Endodermal cell (in vitro differentiated cells): Measurements from ENCODE around the gene GEMIN5. TPM values are rescaled to one million over a fixed set of nuclear protein-coding genes. Genes with fewer than 3 reads are reported as not detected.

Experiments used
- DNase-seq: peaks from one replicate; pipeline ENCODE4 v3.0.0-alpha.2; 2017
- H3K27ac ChIP-seq: 2 replicates; pipeline ENCODE4 v1.5.1; 2013; ENCODE audit warnings: mild to moderate bottlenecking, low read depth, low read length, moderate library complexity
- H3K27me3 ChIP-seq: 2 replicates; pipeline ENCODE4 v1.6.1; 2013; ENCODE audit warnings: mild to moderate bottlenecking, low read length, moderate library complexity; ENCODE audit not compliant: insufficient read depth, control insufficient read depth, poor library complexity, severe bottlenecking
- H3K36me3 ChIP-seq: 2 replicates; pipeline ENCODE4 v1.7.0; 2013; ENCODE audit warnings: mild to moderate bottlenecking, low read length, moderate library complexity; ENCODE audit not compliant: control insufficient read depth, insufficient read depth
- H3K4me1 ChIP-seq: one replicate; pipeline ENCODE4 v1.7.0; 2013; ENCODE audit warnings: low read length; ENCODE audit not compliant: control insufficient read depth, insufficient read depth
- H3K4me3 ChIP-seq: 2 replicates; pipeline ENCODE4 v1.5.1; 2013; ENCODE audit warnings: mild to moderate bottlenecking, low read length, moderate library complexity
- H3K9ac ChIP-seq: 2 replicates; pipeline ENCODE4 v1.6.1; 2013; ENCODE audit warnings: mild to moderate bottlenecking, low read length, moderate library complexity; ENCODE audit not compliant: poor library complexity, severe bottlenecking; ENCODE audit errors: extremely low read depth
- H3K9me3 ChIP-seq: 2 replicates; pipeline ENCODE4 v1.6.1; 2013; ENCODE audit warnings: mild to moderate bottlenecking, low read length, moderate library complexity; ENCODE audit not compliant: control insufficient read depth
- H3K27ac Mint-ChIP-seq: 2 replicates; pipeline ENCODE4 v1.8.0; 2020; ENCODE audit warnings: mixed read lengths
- H3K27me3 Mint-ChIP-seq: 2 replicates; pipeline ENCODE4 v1.8.0; 2021; ENCODE audit warnings: mild to moderate bottlenecking, mixed read lengths; ENCODE audit not compliant: insufficient read depth
- H3K36me3 Mint-ChIP-seq: 2 replicates; pipeline ENCODE4 v1.8.0; 2020; ENCODE audit warnings: low read depth, mixed read lengths
- H3K4me1 Mint-ChIP-seq: 2 replicates; pipeline ENCODE4 v1.8.0; 2020; ENCODE audit warnings: mixed read lengths
- H3K4me3 Mint-ChIP-seq: 2 replicates; pipeline ENCODE4 v1.8.0; 2020; ENCODE audit warnings: mild to moderate bottlenecking, moderate library complexity, mixed read lengths
- H3K9me3 Mint-ChIP-seq: 2 replicates; pipeline ENCODE4 v1.8.0; 2020; ENCODE audit warnings: mild to moderate bottlenecking, mixed read lengths
- WGBS, 2 experiments: methylation state at CpG; one replicate each; pipeline versions ENCODE4 v1.1.5 to v1.1.7; 2013; ENCODE audit warnings: missing lambda C conversion rate in 2 of 2, mixed read lengths in 1 of 2; ENCODE audit not compliant: insufficient coverage in 1 of 2, insufficient read length in 1 of 2; 5-methylcytosine and 5-hydroxymethylcytosine counted together
- total RNA-seq, 2 donors: library from RNA; stranded (reverse); fragmentation: NEBNext Ultra II Directional in 1 of 2; extraction: Animal tissue kit (Norgen Biotek cat#: 25700) in 1 of 2; gene quantifications; 2 replicates in 1 of 2; 3 replicates in 1 of 2; pipeline ENCODE4 v1.2.1, GENCODE V29; 2021
- TF ChIP-seq, protein P1 (sequence below): fragments of 200-600 bp; sonication (generic); conservative IDR thresholded peaks from 2 replicates; pipeline ENCODE4 v1.5.0; 2021; ENCODE audit warnings: antibody characterized with exemption, mild to moderate bottlenecking

Gene GEMIN5
- total RNA-seq, 2 donors from 2014 or later = 25.6 to 26.4 TPM

DNA sequence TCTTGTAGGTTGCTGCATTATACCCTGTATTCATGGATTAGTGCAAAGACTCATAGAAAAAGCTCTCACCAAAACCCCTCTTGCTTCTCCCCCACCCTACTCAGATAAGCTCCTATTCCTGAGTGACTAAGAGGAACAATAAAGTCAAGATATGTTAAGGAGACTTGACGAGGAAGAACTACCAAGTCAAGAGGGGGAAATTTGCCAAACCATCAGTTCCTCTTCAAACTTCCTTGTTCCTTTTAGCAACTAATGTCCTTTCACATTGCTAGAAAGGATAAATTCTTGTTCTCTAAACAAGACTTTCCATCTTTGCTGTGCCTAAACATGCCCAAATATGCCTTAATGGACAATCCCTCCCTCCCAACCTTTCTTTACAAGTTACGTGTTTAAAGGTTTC is 52.6 kb downstream of the GEMIN5 start:
- H3K4me1 ChIP-seq = no peaks in the 10 kb centered on the region
- TF ChIP-seq, protein P1, sequence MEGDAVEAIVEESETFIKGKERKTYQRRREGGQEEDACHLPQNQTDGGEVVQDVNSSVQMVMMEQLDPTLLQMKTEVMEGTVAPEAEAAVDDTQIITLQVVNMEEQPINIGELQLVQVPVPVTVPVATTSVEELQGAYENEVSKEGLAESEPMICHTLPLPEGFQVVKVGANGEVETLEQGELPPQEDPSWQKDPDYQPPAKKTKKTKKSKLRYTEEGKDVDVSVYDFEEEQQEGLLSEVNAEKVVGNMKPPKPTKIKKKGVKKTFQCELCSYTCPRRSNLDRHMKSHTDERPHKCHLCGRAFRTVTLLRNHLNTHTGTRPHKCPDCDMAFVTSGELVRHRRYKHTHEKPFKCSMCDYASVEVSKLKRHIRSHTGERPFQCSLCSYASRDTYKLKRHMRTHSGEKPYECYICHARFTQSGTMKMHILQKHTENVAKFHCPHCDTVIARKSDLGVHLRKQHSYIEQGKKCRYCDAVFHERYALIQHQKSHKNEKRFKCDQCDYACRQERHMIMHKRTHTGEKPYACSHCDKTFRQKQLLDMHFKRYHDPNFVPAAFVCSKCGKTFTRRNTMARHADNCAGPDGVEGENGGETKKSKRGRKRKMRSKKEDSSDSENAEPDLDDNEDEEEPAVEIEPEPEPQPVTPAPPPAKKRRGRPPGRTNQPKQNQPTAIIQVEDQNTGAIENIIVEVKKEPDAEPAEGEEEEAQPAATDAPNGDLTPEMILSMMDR = no peak
- no peaks in the 10 kb centered on the region for H3K27me3 ChIP-seq
- Mint-ChIP-seq H3K36me3 (peaks cover 79% of the 10 kb centered on the region), H3K9me3 (peaks cover 28% of the 10 kb centered on the region), H3K27ac (no peak overlapping the region), H3K4me1 (no peaks in the 10 kb centered on the region), H3K27me3 (no peaks in the 10 kb centered on the region), H3K4me3 (no peak overlapping the region)
- DNase-seq = no peak
- peak overlapping the region; percentile 42 for H3K4me3 ChIP-seq
- H3K9ac ChIP-seq = no peak overlapping the region
- WGBS, 2 experiments = 95 to 100% methylated on average over 1 to 2 of the region's 2 CpGs
- peaks cover 55% of the 10 kb centered on the region for H3K9me3 ChIP-seq
- no peak overlapping the region for H3K27ac ChIP-seq
- peaks cover 59% of the 10 kb centered on the region for H3K36me3 ChIP-seq

DNA sequence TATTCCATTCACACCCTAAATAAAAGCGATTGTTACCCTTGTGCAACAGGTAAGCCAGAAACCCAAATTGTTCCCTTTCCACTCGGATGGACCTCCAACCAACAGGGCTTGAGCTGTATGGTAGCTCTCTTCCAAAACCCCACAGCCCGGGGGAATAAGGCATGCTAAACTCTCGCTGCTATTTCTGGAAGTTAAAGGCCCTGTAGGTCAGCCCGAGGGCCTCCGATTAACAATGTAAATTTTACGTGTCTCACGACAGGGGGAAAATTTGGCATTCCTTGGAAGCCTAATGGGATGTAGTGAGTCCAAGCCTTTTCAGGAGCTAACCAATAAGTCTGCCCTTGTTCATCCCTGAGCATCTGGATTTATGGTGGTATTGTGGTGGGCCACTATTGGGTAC is 53.6 kb downstream of the GEMIN5 start:
- Histone ChIP-seq H3K4me3 (peak overlapping the region; percentile 42), H3K27ac (no peak overlapping the region), H3K27me3 (no peaks in the 10 kb centered on the region), H3K4me1 (no peaks in the 10 kb centered on the region), H3K9me3 (peaks cover 62% of the 10 kb centered on the region), H3K36me3 (peaks cover 50% of the 10 kb centered on the region), H3K9ac (no peak overlapping the region)
- H3K4me3 Mint-ChIP-seq = no peak overlapping the region
- no peak overlapping the region for H3K27ac Mint-ChIP-seq
- peak; percentile 61 for DNase-seq
- H3K36me3 Mint-ChIP-seq = peaks cover 81% of the 10 kb centered on the region
- TF ChIP-seq, protein P1 = no peak
- H3K27me3 Mint-ChIP-seq = no peaks in the 10 kb centered on the region
- 94 to 97% methylated on average over 8 of the region's 8 CpGs for WGBS, 2 experiments
- H3K9me3 Mint-ChIP-seq = peaks cover 36% of the 10 kb centered on the region
- H3K4me1 Mint-ChIP-seq = no peaks in the 10 kb centered on the region

DNA sequence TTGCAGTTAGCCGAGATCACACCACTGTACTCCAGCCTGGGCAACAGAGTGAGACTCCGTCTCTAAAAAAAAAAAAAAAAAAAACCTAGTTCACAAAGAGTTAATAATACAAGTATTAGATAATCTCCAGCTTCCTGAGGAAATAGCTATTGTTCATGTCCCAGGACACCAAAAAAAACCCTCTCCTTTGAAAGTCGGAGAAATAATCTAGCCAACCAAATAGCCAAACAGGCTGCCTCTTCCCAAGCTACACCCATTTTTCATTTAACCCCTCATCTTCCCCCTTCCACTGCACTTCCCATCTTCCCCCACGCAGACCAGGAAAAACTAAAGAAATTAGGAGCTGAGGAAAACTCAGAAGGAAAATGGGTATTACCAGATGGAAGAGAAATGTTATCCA is 56.0 kb downstream of the GEMIN5 start:
- Mint-ChIP-seq H3K4me3 (no peak overlapping the region), H3K4me1 (no peaks in the 10 kb centered on the region), H3K36me3 (peaks cover 75% of the 10 kb centered on the region), H3K27me3 (no peaks in the 10 kb centered on the region), H3K9me3 (peaks cover 49% of the 10 kb centered on the region), H3K27ac (no peak overlapping the region)
- Histone ChIP-seq H3K4me3 (no peak overlapping the region), H3K9me3 (peaks cover 63% of the 10 kb centered on the region), H3K4me1 (no peaks in the 10 kb centered on the region), H3K27ac (no peak overlapping the region), H3K27me3 (no peaks in the 10 kb centered on the region), H3K36me3 (peaks cover 32% of the 10 kb centered on the region), H3K9ac (no peak overlapping the region)
- WGBS, 2 experiments = 99% methylated on average over 3 of the region's 4 CpGs; no CpG with 5 or more reads in 1 of the 2 experiments
- TF ChIP-seq, protein P1 = no peak
- no peak for DNase-seq
